NT2/D1 (cell line): ENCODE data around the gene SLC22A13.

Experiments used
- YY1 ChIP-seq: IDR thresholded peaks from 2 replicates; pipeline ENCODE4 v1.6.1; 2011; ENCODE audit not compliant: insufficient read length, insufficient read depth
- ZNF274 ChIP-seq: IDR thresholded peaks from 2 replicates; pipeline ENCODE4 v1.6.1; 2011; ENCODE audit warnings: mild to moderate bottlenecking, low read depth, low read length

- TF ChIP-seq YY1 (no peak), ZNF274 (no peak)
Observed at GRCh38 chr3:38284756-38285150, 19.1 kb downstream of the SLC22A13 start.
